ENCODE data around the gene CDH15. TPM values are rescaled to one million over a fixed set of nuclear protein-coding genes. Genes with fewer than 3 reads are reported as not detected.

CDH15 gene
- total RNA-seq, 1 donor: under 0.01 TPM

GRCh38 chr16:89244754-89245153, 73.2 kb downstream of the CDH15 start:
- no peak for TF ChIP-seq CTCF (IDR thresholded peaks at IDR 0.05; ENCODE audit: insufficient read depth, low read depth, low read length)
- no peak for DNase-seq (ENCODE audit: low read depth)
- H3K4me3 ChIP-seq (ENCODE audit: low read depth, low read length): no peak overlapping the region

Other genes starting within 250 kb of the CDH15 start
- gene CBFA2T3, start 194.5 kb upstream of the CDH15 start, total RNA-seq: not detected in 2 replicates
- 20.7 and 22.9 TPM in 2 replicates for gene ACSF3, start 77.9 kb upstream of the CDH15 start, total RNA-seq
- gene SLC22A31, start 28.8 kb downstream of the CDH15 start, total RNA-seq: under 0.01 TPM in 1 of 2 replicates, not detected in the other
- gene ZNF778, start 46.0 kb downstream of the CDH15 start, total RNA-seq: 8.7 and 16.4 TPM in 2 replicates